CD4-positive, alpha-beta T cell (primary cell): ENCODE measurements around the gene HEPHL1. TPM values are rescaled to one million over a fixed set of nuclear protein-coding genes. Genes with fewer than 3 reads are reported as not detected.

ENCODE experiments used
- ATAC-seq: fragments of 200-7000 bp; cut with Tn5 transposase; one replicate; pipeline ENCODE4 v1.10.0; 2022; ENCODE audit warnings: mild to moderate bottlenecking; ENCODE audit not compliant: poor library complexity
- CTCF ChIA-PET: fragments of 350-600 bp; sonication (Branson Sonifier 250); formaldehyde crosslinking; loops from one replicate; lab custom pipeline; 2021; ENCODE audit warnings: antibody characterized with exemption, inconsistent platforms; lab: Charles Lee
- POLR2A ChIA-PET: fragments of 350-600 bp; sonication (Branson Sonifier 250); formaldehyde crosslinking; loops from one replicate; lab custom pipeline; 2021; ENCODE audit warnings: antibody characterized with exemption, inconsistent platforms; lab: Charles Lee
- DNase-seq, 14 experiments: peaks; one replicate each; pipeline ENCODE4 v3.0.0-alpha.2; 2013 to 2020; ENCODE audit warnings: mixed read lengths in 2 of 14
- H3K27ac ChIP-seq, 2 donors: one replicate each; pipeline versions ENCODE4 v1.5.1 to v1.7.0; 2013; ENCODE audit warnings: low read length in 2 of 2, low read depth in 1 of 2, mild to moderate bottlenecking in 1 of 2
- H3K27me3 ChIP-seq, 2 experiments: 1 replicate in 1 of 2; 2 replicates in 1 of 2; pipeline versions ENCODE4 v1.6.1 to v1.7.0; 2013; ENCODE audit warnings: low read length in 2 of 2, control low read depth in 1 of 2, mild to moderate bottlenecking in 1 of 2, moderate library complexity in 1 of 2; ENCODE audit not compliant: insufficient read depth in 2 of 2, control insufficient read depth in 1 of 2
- H3K36me3 ChIP-seq: one replicate; pipeline ENCODE4 v1.6.1; 2013; ENCODE audit warnings: low read length, control low read depth; ENCODE audit not compliant: insufficient read depth
- H3K4me1 ChIP-seq: one replicate; pipeline ENCODE4 v1.6.1; 2013; ENCODE audit warnings: low read length, control low read depth; ENCODE audit not compliant: insufficient read depth
- H3K4me3 ChIP-seq: one replicate; pipeline ENCODE4 v1.5.1; 2013; ENCODE audit warnings: mild to moderate bottlenecking, low read length, moderate library complexity
- H3K9me3 ChIP-seq, 2 experiments: 1 replicate in 1 of 2; 2 replicates in 1 of 2; pipeline versions ENCODE4 v1.6.1 to v1.7.0; 2013; ENCODE audit warnings: low read length in 2 of 2, mild to moderate bottlenecking in 2 of 2, control low read depth in 1 of 2, moderate library complexity in 1 of 2; ENCODE audit not compliant: control insufficient read depth in 1 of 2, insufficient read depth in 1 of 2
- H3K27ac Mint-ChIP-seq: one replicate; pipeline ENCODE4 v1.8.0; 2020; ENCODE audit warnings: mixed read lengths
- H3K27me3 Mint-ChIP-seq: one replicate; pipeline ENCODE4 v1.8.0; 2021; ENCODE audit warnings: mixed read lengths
- H3K36me3 Mint-ChIP-seq: one replicate; pipeline ENCODE4 v1.8.0; 2021; ENCODE audit warnings: low read depth, mixed read lengths
- H3K4me1 Mint-ChIP-seq: one replicate; pipeline ENCODE4 v1.8.0; 2021; ENCODE audit warnings: low read depth, mixed read lengths
- H3K4me3 Mint-ChIP-seq: one replicate; pipeline ENCODE4 v1.8.0; 2020; ENCODE audit warnings: mild to moderate bottlenecking, mixed read lengths
- H3K9me3 Mint-ChIP-seq: one replicate; pipeline ENCODE4 v1.8.0; 2020; ENCODE audit warnings: mixed read lengths
- intact Hi-C, 2 experiments: fragments of 100-400 bp; cut with DNase I in 1 of 2; cut with micrococcal nuclease in 1 of 2; formaldehyde crosslinking; loops; one replicate each; pipeline versions ENCODE4 v1.15.1 to v1.9.0; 2023 to 2025; cut with DNase I, micrococcal nuclease
- total RNA-seq, 174 experiments: library from RNA in 2 of 174; stranded (reverse) in 2 of 174; gene quantifications; one replicate each; pipeline ENCODE4 v1.2.3 and lab custom pipeline; 2021 to 2026
- TF ChIP-seq, protein P1 (sequence below): fragments of 200-600 bp; IDR thresholded peaks from one replicate; pipeline ENCODE4 v1.8.0; 2022; ENCODE audit warnings: antibody characterized with exemption, mild to moderate bottlenecking

The HEPHL1 gene
- total RNA-seq, 2 experiments from 2014 or later: not detected

DNA sequence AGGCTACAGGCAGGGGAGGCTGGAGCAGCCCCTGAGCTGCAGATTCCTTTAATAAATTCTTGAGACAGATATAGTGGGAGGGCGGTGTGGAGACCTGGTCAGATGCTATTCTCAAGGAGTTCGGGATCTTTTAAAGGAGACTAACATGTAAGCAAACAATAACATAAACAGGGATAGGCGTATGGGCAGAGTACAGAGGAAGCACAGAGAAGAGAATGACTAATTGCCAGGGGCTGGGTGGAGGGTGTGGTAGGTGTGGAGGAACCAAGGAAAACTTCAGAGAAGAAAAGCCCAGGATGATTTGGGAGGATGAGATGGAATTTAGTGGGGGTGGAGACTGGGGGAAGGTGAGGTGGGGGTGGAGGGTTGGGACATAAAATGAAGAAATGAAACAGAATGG lies 9.7 kb upstream of the HEPHL1 start:
- no peak overlapping the region for H3K27ac Mint-ChIP-seq
- TF ChIP-seq, protein P1, sequence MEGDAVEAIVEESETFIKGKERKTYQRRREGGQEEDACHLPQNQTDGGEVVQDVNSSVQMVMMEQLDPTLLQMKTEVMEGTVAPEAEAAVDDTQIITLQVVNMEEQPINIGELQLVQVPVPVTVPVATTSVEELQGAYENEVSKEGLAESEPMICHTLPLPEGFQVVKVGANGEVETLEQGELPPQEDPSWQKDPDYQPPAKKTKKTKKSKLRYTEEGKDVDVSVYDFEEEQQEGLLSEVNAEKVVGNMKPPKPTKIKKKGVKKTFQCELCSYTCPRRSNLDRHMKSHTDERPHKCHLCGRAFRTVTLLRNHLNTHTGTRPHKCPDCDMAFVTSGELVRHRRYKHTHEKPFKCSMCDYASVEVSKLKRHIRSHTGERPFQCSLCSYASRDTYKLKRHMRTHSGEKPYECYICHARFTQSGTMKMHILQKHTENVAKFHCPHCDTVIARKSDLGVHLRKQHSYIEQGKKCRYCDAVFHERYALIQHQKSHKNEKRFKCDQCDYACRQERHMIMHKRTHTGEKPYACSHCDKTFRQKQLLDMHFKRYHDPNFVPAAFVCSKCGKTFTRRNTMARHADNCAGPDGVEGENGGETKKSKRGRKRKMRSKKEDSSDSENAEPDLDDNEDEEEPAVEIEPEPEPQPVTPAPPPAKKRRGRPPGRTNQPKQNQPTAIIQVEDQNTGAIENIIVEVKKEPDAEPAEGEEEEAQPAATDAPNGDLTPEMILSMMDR: no peak
- peaks cover 4% of the 10 kb centered on the region for H3K9me3 Mint-ChIP-seq
- H3K36me3 Mint-ChIP-seq: no peaks in the 10 kb centered on the region
- ChIA-PET POLR2A (no interaction called here), CTCF (no interaction called here)
- no peaks in the 10 kb centered on the region for H3K4me1 Mint-ChIP-seq
- no peak overlapping the region for H3K4me3 Mint-ChIP-seq
- Histone ChIP-seq H3K36me3 (no peaks in the 10 kb centered on the region), H3K9me3 (no peaks in the 10 kb centered on the region), H3K27me3 (no peaks in the 10 kb centered on the region), H3K27ac (no peak overlapping the region), H3K4me3 (no peak overlapping the region), H3K4me1 (no peaks in the 10 kb centered on the region)
- peaks cover 28% of the 10 kb centered on the region for H3K27me3 Mint-ChIP-seq
- intact Hi-C loops: no loop called here
- ATAC-seq (no peak), DNase-seq (no peak)

DNA sequence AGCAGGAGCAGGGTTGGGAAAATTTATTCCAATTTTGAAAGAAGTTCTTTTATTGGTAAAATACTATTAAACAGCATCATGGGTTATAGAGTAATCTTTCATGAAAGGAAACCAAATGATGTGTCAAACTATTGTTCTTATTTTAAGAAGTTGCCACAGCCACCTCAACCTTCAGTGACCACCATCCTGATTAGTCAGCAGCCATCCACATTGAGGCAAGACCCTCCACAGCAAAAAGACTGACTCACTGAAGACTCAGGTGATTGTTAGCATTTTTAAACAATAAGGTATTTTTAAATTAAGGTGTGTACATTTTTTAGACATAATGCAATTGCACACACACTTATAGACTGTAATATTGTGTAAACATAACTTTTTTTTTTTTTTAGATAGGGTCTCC lies 3.7 kb upstream of the HEPHL1 start:
- H3K27ac Mint-ChIP-seq: no peak overlapping the region
- H3K36me3 Mint-ChIP-seq: no peaks in the 10 kb centered on the region
- POLR2A ChIA-PET: no interaction called here
- Histone ChIP-seq H3K36me3 (no peaks in the 10 kb centered on the region), H3K27ac (no peak overlapping the region), H3K9me3 (no peaks in the 10 kb centered on the region), H3K4me1 (no peaks in the 10 kb centered on the region), H3K27me3 (no peaks in the 10 kb centered on the region), H3K4me3 (no peak overlapping the region)
- intact Hi-C loops: no loop called here
- CTCF ChIA-PET: no interaction called here
- ATAC-seq: no peak
- H3K27me3 Mint-ChIP-seq: peaks cover under 1% of the 10 kb centered on the region
- H3K4me1 Mint-ChIP-seq: no peaks in the 10 kb centered on the region
- DNase-seq: no peak
- peaks cover 3% of the 10 kb centered on the region for H3K9me3 Mint-ChIP-seq
- no peak overlapping the region for H3K4me3 Mint-ChIP-seq
- TF ChIP-seq, protein P1: no peak

DNA sequence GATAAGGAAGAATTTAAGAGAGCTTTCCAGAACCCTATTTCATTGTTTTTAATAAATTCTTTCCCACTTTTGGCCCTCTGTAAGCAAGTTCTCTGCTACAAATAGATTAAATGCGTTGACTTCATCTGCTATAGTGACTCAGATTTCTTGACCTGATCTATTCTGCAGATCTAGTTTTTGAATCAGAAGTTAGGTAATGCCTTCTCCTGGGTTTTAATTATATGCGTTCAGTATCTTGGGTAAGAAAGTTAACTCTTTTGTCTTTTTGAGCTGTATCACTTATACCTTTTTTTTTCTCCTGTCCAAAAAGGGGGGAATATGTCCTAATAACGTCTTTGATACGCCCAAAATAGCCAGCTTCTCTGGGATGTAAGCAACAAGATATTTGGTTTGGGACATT lies 2.4 kb upstream of the HEPHL1 start:
- DNase-seq (no peak), ATAC-seq (no peak)
- no peak overlapping the region for H3K27ac ChIP-seq
- Mint-ChIP-seq H3K36me3 (no peaks in the 10 kb centered on the region), H3K4me1 (no peaks in the 10 kb centered on the region), H3K27ac (no peak overlapping the region), H3K4me3 (no peak overlapping the region), H3K27me3 (no peaks in the 10 kb centered on the region), H3K9me3 (no peaks in the 10 kb centered on the region)
- H3K4me3 ChIP-seq: no peak overlapping the region
- H3K9me3 ChIP-seq: no peaks in the 10 kb centered on the region
- no peaks in the 10 kb centered on the region for H3K27me3 ChIP-seq
- POLR2A ChIA-PET: no interaction called here
- H3K4me1 ChIP-seq: no peaks in the 10 kb centered on the region
- TF ChIP-seq, protein P1: no peak
- CTCF ChIA-PET: no interaction called here
- H3K36me3 ChIP-seq: no peaks in the 10 kb centered on the region
- intact Hi-C loops: no loop called here
